H1 (cell line): ENCODE data around the gene RBM24. TPM values are rescaled to one million over a fixed set of nuclear protein-coding genes. Genes with fewer than 3 reads are reported as not detected.

Experiments used
- CTCF ChIA-PET: fragments of 300-600 bp; sonication (Branson Sonifier 250); formaldehyde crosslinking; loops from one replicate; lab custom pipeline; 2021; ENCODE audit not compliant: partially characterized antibody; lab: Charles Lee
- POLR2A ChIA-PET: fragments of 300-600 bp; sonication (Branson Sonifier 250); formaldehyde crosslinking; loops from one replicate; lab custom pipeline; 2021; ENCODE audit warnings: inconsistent platforms; ENCODE audit not compliant: partially characterized antibody; lab: Charles Lee
- DNase-seq, 2 experiments: peaks; one replicate each; pipeline versions ENCODE4 v3.0.0 to v3.0.0-alpha.2; 2010 to 2022; ENCODE audit warnings: low spot score in 2 of 2, low read depth in 1 of 2, mixed read lengths in 1 of 2
- FAIRE-seq: peaks from 2 replicates; lab custom pipeline; 2011; peaks lifted over from hg19 to GRCh38; lab: Jason Lieb, UNC
- H2AFZ ChIP-seq: 2 replicates; pipeline ENCODE4 v1.8.1; 2012; ENCODE audit warnings: low read length, inconsistent platforms
- H2AK5ac ChIP-seq: 2 replicates; pipeline ENCODE4 v1.6.1; 2013; ENCODE audit warnings: low read depth, low read length
- H2BK120ac ChIP-seq: replicated peaks from 2 replicates; pipeline ENCODE3; 2013; ENCODE audit warnings: low read depth, low read length, inconsistent platforms
- H2BK12ac ChIP-seq: 2 replicates; pipeline ENCODE4 v1.6.1; 2013; ENCODE audit warnings: low read depth, low read length
- H2BK15ac ChIP-seq: 2 replicates; pipeline ENCODE4 v1.6.1; 2013; ENCODE audit warnings: low read length
- H2BK20ac ChIP-seq: 2 replicates; pipeline ENCODE4 v1.6.1; 2013; ENCODE audit warnings: low read length
- H2BK5ac ChIP-seq: 2 replicates; pipeline ENCODE4 v1.6.1; 2013; ENCODE audit warnings: low read depth, low read length
- H3K14ac ChIP-seq: 2 replicates; pipeline ENCODE4 v1.6.1; 2013; ENCODE audit warnings: inconsistent platforms; ENCODE audit not compliant: insufficient read length
- H3K18ac ChIP-seq: 2 replicates; pipeline ENCODE4 v1.6.1; 2013; ENCODE audit warnings: low read length; ENCODE audit errors: extremely low read depth
- H3K23ac ChIP-seq: 2 replicates; pipeline ENCODE4 v1.6.1; 2013; ENCODE audit warnings: inconsistent platforms; ENCODE audit not compliant: insufficient read length
- H3K23me2 ChIP-seq: 2 replicates; pipeline ENCODE4 v1.6.1; 2013; ENCODE audit warnings: low read depth, low read length
- H3K27ac ChIP-seq: 2 replicates; pipeline ENCODE4 v1.6.1; 2011; ENCODE audit warnings: low read depth, low read length, inconsistent platforms
- H3K27me3 ChIP-seq, 4 experiments: replicated peaks in 1 of 4; 1 replicate in 1 of 4; 2 replicates in 3 of 4; pipeline versions ENCODE4 v1.6.1 to v1.8.1; 2011 to 2013; ENCODE audit warnings: low read length in 3 of 4, mild to moderate bottlenecking in 3 of 4, inconsistent platforms in 2 of 4, mixed read lengths in 2 of 4, moderate library complexity in 1 of 4; ENCODE audit not compliant: control insufficient read depth in 3 of 4, insufficient read depth in 3 of 4; ENCODE audit errors: extremely low read depth in 1 of 4
- H3K36me3 ChIP-seq, 4 experiments: 2 replicates each; pipeline versions ENCODE4 v1.6.1 to v1.8.1; 2011 to 2013; ENCODE audit warnings: mild to moderate bottlenecking in 4 of 4, low read length in 3 of 4, moderate library complexity in 2 of 4, control low read depth in 1 of 4, inconsistent platforms in 1 of 4; ENCODE audit not compliant: insufficient read depth in 4 of 4, control insufficient read depth in 2 of 4
- H3K4ac ChIP-seq: replicated peaks from 2 replicates; pipeline ENCODE3; 2013; ENCODE audit warnings: low read length, low read depth, mixed read lengths, inconsistent platforms; ENCODE audit not compliant: insufficient read length
- H3K4me1 ChIP-seq, 4 experiments: replicated peaks in 1 of 4; 1 replicate in 1 of 4; 2 replicates in 3 of 4; pipeline versions ENCODE4 v1.6.1 to v1.8.1; 2011 to 2013; ENCODE audit warnings: low read length in 3 of 4, inconsistent platforms in 2 of 4, mixed read lengths in 1 of 4; ENCODE audit not compliant: insufficient read depth in 4 of 4, control insufficient read depth in 3 of 4
- H3K4me2 ChIP-seq, 2 experiments: 2 replicates each; pipeline versions ENCODE4 v1.6.1 to v1.8.1; 2011 to 2013; ENCODE audit warnings: low read depth in 2 of 2, low read length in 2 of 2, control low read depth in 1 of 2, inconsistent platforms in 1 of 2, mild to moderate bottlenecking in 1 of 2; ENCODE audit not compliant: insufficient read depth in 1 of 2
- H3K4me3 ChIP-seq, 4 experiments: fragments of 200-600, 300-600 bp in 1 of 4; sonication (generic), shearing (Covaris generic), sonication (Bioruptor Twin) in 1 of 4; 2 replicates each; pipeline versions ENCODE4 v1.5.1 to v1.8.1; 2011 to 2016; ENCODE audit warnings: low read length in 4 of 4, low read depth in 3 of 4, control low read depth in 2 of 4, inconsistent platforms in 2 of 4, mild to moderate bottlenecking in 2 of 4, mixed read lengths in 1 of 4, moderate library complexity in 1 of 4; ENCODE audit not compliant: insufficient read depth in 2 of 4; ENCODE audit errors: extremely low read depth in 1 of 4
- H3K56ac ChIP-seq: replicated peaks from 2 replicates; pipeline ENCODE3; 2013; ENCODE audit warnings: low read depth, mild to moderate bottlenecking, mixed read lengths, low read length, inconsistent platforms; ENCODE audit not compliant: insufficient read length
- H3K79me1 ChIP-seq: 2 replicates; pipeline ENCODE4 v1.6.1; 2013; ENCODE audit warnings: low read depth, low read length, control low read depth
- H3K79me2 ChIP-seq, 2 experiments: 2 replicates each; pipeline versions ENCODE4 v1.6.1 to v1.8.1; 2012 to 2013; ENCODE audit warnings: low read length in 2 of 2, mild to moderate bottlenecking in 2 of 2, inconsistent platforms in 1 of 2; ENCODE audit not compliant: insufficient read depth in 2 of 2, control insufficient read depth in 1 of 2
- H3K9ac ChIP-seq, 4 experiments: replicated peaks in 1 of 4; 1 replicate in 1 of 4; 2 replicates in 3 of 4; pipeline versions ENCODE4 v1.6.1 to v1.8.1; 2011 to 2013; ENCODE audit warnings: low read depth in 3 of 4, low read length in 3 of 4, control low read depth in 2 of 4, mild to moderate bottlenecking in 2 of 4, moderate library complexity in 2 of 4, inconsistent platforms in 1 of 4; ENCODE audit errors: extremely low read depth in 1 of 4
- H3K9me3 ChIP-seq, 2 experiments: 2 replicates each; pipeline versions ENCODE4 v1.6.1 to v1.8.1; 2012 to 2013; ENCODE audit warnings: mild to moderate bottlenecking in 2 of 2, moderate library complexity in 2 of 2, control low read depth in 1 of 2, inconsistent platforms in 1 of 2, low read depth in 1 of 2, low read length in 1 of 2, mixed read lengths in 1 of 2; ENCODE audit not compliant: insufficient read depth in 2 of 2
- H4K20me1 ChIP-seq, 2 experiments: replicated peaks in 1 of 2; 2 replicates each; pipeline versions ENCODE3 to v1.8.1; 2011 to 2013; ENCODE audit warnings: inconsistent platforms in 2 of 2, low read length in 2 of 2, mild to moderate bottlenecking in 1 of 2; ENCODE audit not compliant: insufficient read depth in 2 of 2, control insufficient read depth in 1 of 2
- H4K5ac ChIP-seq: 2 replicates; pipeline ENCODE4 v1.6.1; 2013; ENCODE audit warnings: low read length, low read depth, mixed read lengths, inconsistent platforms; ENCODE audit not compliant: insufficient read length
- H4K8ac ChIP-seq: 2 replicates; pipeline ENCODE4 v1.8.0; 2013; ENCODE audit warnings: mild to moderate bottlenecking, moderate library complexity, low read length, inconsistent platforms; ENCODE audit not compliant: insufficient read depth; ENCODE audit errors: extremely low read depth
- H4K91ac ChIP-seq: replicated peaks from 2 replicates; pipeline ENCODE3; 2013; ENCODE audit warnings: low read length, mixed read lengths, inconsistent platforms; ENCODE audit not compliant: insufficient read length
- ASH2L ChIP-seq: fragments of 200-600, 300-600 bp; sonication (generic); IDR thresholded peaks from one replicate; pipeline ENCODE4 v1.7.1; 2017; ENCODE audit warnings: low read length
- BRCA1 ChIP-seq: IDR thresholded peaks from 2 replicates; pipeline ENCODE4 v1.6.1; 2012; ENCODE audit warnings: low read depth, low read length, improper control_type of control experiment
- CBX8 ChIP-seq: fragments of 300-800, 300-1000 bp; sonication (generic); IDR thresholded peaks from 2 replicates; pipeline ENCODE4 v1.7.1; 2016; ENCODE audit warnings: low read depth, low read length, borderline replicate concordance
- CHD2 ChIP-seq: IDR thresholded peaks from 2 replicates; pipeline ENCODE4 v1.6.1; 2012; ENCODE audit warnings: low read length, improper control_type of control experiment
- CTBP2 ChIP-seq: IDR thresholded peaks from 2 replicates; pipeline ENCODE4 v1.7.0; 2011; ENCODE audit warnings: borderline replicate concordance, mild to moderate bottlenecking, moderate library complexity, mixed read lengths, low read length; ENCODE audit not compliant: insufficient read depth, insufficient read length
- KDM4A ChIP-seq: IDR thresholded peaks from one replicate; pipeline ENCODE4 v1.7.1; 2012; ENCODE audit warnings: low read depth, mild to moderate bottlenecking, moderate library complexity, low read length, inconsistent platforms; ENCODE audit not compliant: severe bottlenecking
- KDM5A ChIP-seq: fragments of 200-600 bp; IDR thresholded peaks from 2 replicates; pipeline ENCODE4 v1.7.1; 2012; ENCODE audit warnings: mild to moderate bottlenecking, low read length, inconsistent platforms, mixed read lengths
- MAX ChIP-seq: IDR thresholded peaks from 2 replicates; pipeline ENCODE4 v1.6.1; 2012; ENCODE audit warnings: inconsistent platforms
- RAD21 ChIP-seq, 2 experiments: IDR thresholded peaks in 1 of 2; conservative IDR thresholded peaks in 1 of 2; 2 replicates each; pipeline ENCODE4 v1.6.1; 2011; ENCODE audit warnings: low read depth in 2 of 2, low read length in 2 of 2, improper control_type of control experiment in 1 of 2, inconsistent platforms in 1 of 2, mild to moderate bottlenecking in 1 of 2, moderate library complexity in 1 of 2
- RXRA ChIP-seq: IDR thresholded peaks from 2 replicates; pipeline ENCODE4 v1.6.1; 2011; ENCODE audit warnings: low read depth, mild to moderate bottlenecking, low read length, moderate library complexity; ENCODE audit not compliant: insufficient read depth
- SIN3A ChIP-seq, 2 experiments: IDR thresholded peaks in 1 of 2; conservative IDR thresholded peaks in 1 of 2; 2 replicates each; pipeline ENCODE4 v1.6.1; 2011 to 2012; ENCODE audit warnings: low read length in 2 of 2, improper control_type of control experiment in 1 of 2, low read depth in 1 of 2, mild to moderate bottlenecking in 1 of 2
- SP4 ChIP-seq: IDR thresholded peaks from 2 replicates; pipeline ENCODE4 v1.6.1; 2012; ENCODE audit warnings: low read length, inconsistent platforms
- TAF1 ChIP-seq: IDR thresholded peaks from 2 replicates; pipeline ENCODE4 v1.6.1; 2011; ENCODE audit warnings: mild to moderate bottlenecking, low read depth, low read length
- YY1 ChIP-seq: IDR thresholded peaks from 2 replicates; pipeline ENCODE4 v1.6.1; 2011; ENCODE audit warnings: low read depth, mild to moderate bottlenecking, low read length
- WGBS, 2 experiments: shearing (Covaris generic) in 1 of 2; methylation state at CpG; one replicate each; pipeline versions ENCODE4 v1.1.6 to v1.1.7; 2013 to 2015; ENCODE audit warnings: low lambda C conversion rate in 2 of 2, mixed read lengths in 2 of 2, inconsistent platforms in 1 of 2, low coverage in 1 of 2, missing lambda C conversion rate in 1 of 2; ENCODE audit not compliant: insufficient replicate concordance in 2 of 2, insufficient coverage in 1 of 2, insufficient read length in 1 of 2; ENCODE audit errors: extremely low coverage in 1 of 2, missing lambda C conversion rate in 1 of 2; 5-methylcytosine and 5-hydroxymethylcytosine counted together
- polyA plus RNA-seq, 7 experiments: library from polyadenylated mRNA; depleted of rRNA in 3 of 7; stranded (reverse) in 5 of 7; unstranded in 2 of 7; fragments of >200 nt in 5 of 7; fragments of 200-250 nt in 2 of 7; gene quantifications; 1 replicate in 5 of 7; 2 replicates in 1 of 7; 4 replicates in 1 of 7; pipeline versions ENCODE4 v1.2.1 to v1.2.3, GENCODE V29; 2011 to 2013; ENCODE audit warnings: missing spikeins in 2 of 7, mixed read lengths in 2 of 7
- total RNA-seq: library from RNA; stranded (reverse); fragmentation: NEBNext Ultra II Directional; extraction: Animal tissue kit (Norgen Biotek cat#: 25700); gene quantifications from 2 replicates; pipeline ENCODE4 v1.2.1, GENCODE V29; 2021

The RBM24 gene
- total and polyA plus RNA-seq, 2 of the 8 experiments (the other 6 are each of a cell fraction or from before 2014, with no cell fraction given): 0.52 to 2.6 TPM

GRCh38 chr6:17268114-17268513, 13.0 kb upstream of the RBM24 start:
- Histone ChIP-seq H3K9me3 (no peaks in the 10 kb centered on the region), H3K36me3 (no peaks in the 10 kb centered on the region), H3K27me3 (no peaks in the 10 kb centered on the region), H2BK12ac (no peak overlapping the region), H3K79me2 (no peaks in the 10 kb centered on the region), H3K4me2 (no peak overlapping the region), H3K27ac (no peak overlapping the region), H3K79me1 (no peaks in the 10 kb centered on the region), H4K8ac (no peak overlapping the region), H3K4me3 (no peak overlapping the region), H2BK120ac (no peak overlapping the region), H3K56ac (no peak overlapping the region), H2BK20ac (no peak overlapping the region), H4K20me1 (no peaks in the 10 kb centered on the region), H3K14ac (no peak overlapping the region), H3K4me1 (no peaks in the 10 kb centered on the region), H2AK5ac (no peak overlapping the region), H3K23ac (no peak overlapping the region), H2BK5ac (no peak overlapping the region), H3K9ac (no peak overlapping the region), H2BK15ac (no peak overlapping the region), H4K91ac (no peak overlapping the region), H3K23me2 (no peaks in the 10 kb centered on the region), H4K5ac (no peak overlapping the region), H2AFZ (no peak overlapping the region), H3K4ac (no peak overlapping the region), H3K18ac (no peak overlapping the region)
- 83% methylated on average over 6 of the region's 6 CpGs; no CpG with 5 or more reads in 1 of the 2 experiments for WGBS, 2 experiments
- CTCF ChIA-PET: interaction anchor here (0.5 to 1.5 kb wide), 2 partner anchors 9 to 265 kb away, joined by 3 read pairs; no protein-coding TSS in a partner anchor
- POLR2A ChIA-PET: no interaction called here
- FAIRE-seq (no peak), DNase-seq (no peak)
- TF ChIP-seq RXRA: no peak
- no peak for TF ChIP-seq SIN3A (conservative IDR thresholded peaks at IDR 0.05 in 1 of 2, IDR thresholded peaks at IDR 0.05 in 1 of 2; ENCODE audit: low read depth in 1 of 2, low read length in 2 of 2)
- no peak for TF ChIP-seq MAX
- TF ChIP-seq CBX8: no peak
- TF ChIP-seq ASH2L: no peak
- TF ChIP-seq CTBP2: no peak
- no peak for TF ChIP-seq YY1
- TF ChIP-seq KDM4A: no peak
- TF ChIP-seq CHD2: no peak
- no peak for TF ChIP-seq RAD21 (IDR thresholded peaks at IDR 0.05 in 1 of 2, conservative IDR thresholded peaks at IDR 0.05 in 1 of 2; ENCODE audit: low read depth in 2 of 2, low read length in 2 of 2)
- no peak for TF ChIP-seq TAF1
- no peak for TF ChIP-seq SP4
- TF ChIP-seq KDM5A: no peak
- no peak for TF ChIP-seq BRCA1
